Duodenal mucosa (tissue), 2 donors: Measurements from ENCODE around the gene CHRDL2.
A peak's percentile ranks its signal among the peaks of the same experiment; 100 is the strongest.

Experiments
- H3K27ac ChIP-seq: one replicate; pipeline ENCODE4 v1.7.0; 2013; ENCODE audit warnings: low read depth, low read length
- H3K27me3 ChIP-seq, 2 donors: one replicate each; pipeline ENCODE4 v1.7.0; 2013; ENCODE audit warnings: low read length in 2 of 2, control low read depth in 1 of 2; ENCODE audit not compliant: insufficient read depth in 2 of 2, control insufficient read depth in 1 of 2
- H3K36me3 ChIP-seq, 2 donors: one replicate each; pipeline ENCODE4 v1.7.0; 2013; ENCODE audit warnings: low read length in 2 of 2, control low read depth in 1 of 2; ENCODE audit not compliant: insufficient read depth in 2 of 2, control insufficient read depth in 1 of 2
- H3K4me1 ChIP-seq, 2 donors: one replicate each; pipeline ENCODE4 v1.7.0; 2013; ENCODE audit warnings: low read length in 2 of 2, control low read depth in 1 of 2; ENCODE audit not compliant: insufficient read depth in 2 of 2, control insufficient read depth in 1 of 2
- H3K4me3 ChIP-seq, 2 donors: one replicate each; pipeline ENCODE4 v1.7.0; 2013; ENCODE audit warnings: low read length in 2 of 2, low read depth in 1 of 2
- H3K9ac ChIP-seq, 2 donors: one replicate each; pipeline ENCODE4 v1.7.0; 2013; ENCODE audit warnings: low read length in 2 of 2, low read depth in 1 of 2
- H3K9me3 ChIP-seq, 2 donors: one replicate each; pipeline ENCODE4 v1.7.0; 2013; ENCODE audit warnings: low read length in 2 of 2, control low read depth in 1 of 2; ENCODE audit not compliant: control insufficient read depth in 1 of 2

CHRDL2 gene

GRCh38 chr11:74749127-74749964, 18.1 kb upstream of the CHRDL2 start:
- no peaks in the 10 kb centered on the region for H3K9me3 ChIP-seq
- peaks cover 19 to 21% of the 10 kb centered on the region in 2 donors for H3K4me1 ChIP-seq
- no peaks in the 10 kb centered on the region for H3K27me3 ChIP-seq
- no peaks in the 10 kb centered on the region for H3K36me3 ChIP-seq
- peak overlapping the region; percentile 85 to 91 for H3K4me3 ChIP-seq
- H3K9ac ChIP-seq: peak overlapping the region; percentile 73 to 76
- peak overlapping the region; percentile 89 for H3K27ac ChIP-seq

GRCh38 chr11:74748211-74749126, 17.2 kb upstream of the CHRDL2 start, which contains the start of gene RNF169:
RNF169 (plus strand) TSS chr11:74748849; CDS start chr11:74748881, 32 bp downstream.
- Histone ChIP-seq H3K4me3 (peak within 1 kb of the TSS; percentile 85 to 91), H3K9ac (peak within 1 kb of the TSS; percentile 73 to 76), H3K27ac (peak within 1 kb of the TSS; percentile 89), H3K4me1 (peaks cover 17 to 19% of the 10 kb centered on the region in 2 donors), H3K27me3 (no peaks in the 10 kb centered on the region), H3K9me3 (no peaks in the 10 kb centered on the region), H3K36me3 (no peaks in the 10 kb centered on the region)

GRCh38 chr11:74746868-74747267, 15.6 kb upstream of the CHRDL2 start:
- Histone ChIP-seq H3K9ac (no peak overlapping the region), H3K27ac (no peak overlapping the region), H3K4me1 (peaks cover 17 to 19% of the 10 kb centered on the region in 2 donors), H3K36me3 (no peaks in the 10 kb centered on the region), H3K27me3 (no peaks in the 10 kb centered on the region), H3K4me3 (no peak overlapping the region), H3K9me3 (no peaks in the 10 kb centered on the region)

GRCh38 chr11:74744277-74744676, 13.1 kb upstream of the CHRDL2 start:
- Histone ChIP-seq H3K4me1 (peaks cover 7 to 8% of the 10 kb centered on the region in 2 donors), H3K9ac (no peak overlapping the region)

GRCh38 chr11:74743640-74744039, 12.4 kb upstream of the CHRDL2 start:
- no peaks in the 10 kb centered on the region for H3K27me3 ChIP-seq
- no peak overlapping the region for H3K4me3 ChIP-seq
- peaks cover 7 to 8% of the 10 kb centered on the region in 2 donors for H3K4me1 ChIP-seq
- no peaks in the 10 kb centered on the region for H3K9me3 ChIP-seq
- no peaks in the 10 kb centered on the region for H3K36me3 ChIP-seq
- no peak overlapping the region for H3K9ac ChIP-seq
- H3K27ac ChIP-seq: no peak overlapping the region

More at GRCh38 chr11:74744277-74744676, 13.1 kb upstream of the CHRDL2 start:
- Histone ChIP-seq H3K27ac (no peak overlapping the region), H3K27me3 (no peaks in the 10 kb centered on the region), H3K36me3 (no peaks in the 10 kb centered on the region), H3K9me3 (no peaks in the 10 kb centered on the region), H3K4me3 (no peak overlapping the region)

- Histone ChIP-seq H3K9me3 (no peaks in the 10 kb centered on the region), H3K27ac (no peak overlapping the region), H3K27me3 (no peaks in the 10 kb centered on the region), H3K4me3 (no peak overlapping the region), H3K36me3 (no peaks in the 10 kb centered on the region), H3K9ac (no peak overlapping the region), H3K4me1 (no peaks in the 10 kb centered on the region)
These were observed 10.8 kb upstream of the CHRDL2 start for GRCh38 chr11:74742070-74742469.

- no peaks in the 10 kb centered on the region for H3K9me3 ChIP-seq
- no peak overlapping the region for H3K4me3 ChIP-seq
- no peaks in the 10 kb centered on the region for H3K36me3 ChIP-seq
- peaks cover 0 to 6% of the 10 kb centered on the region in 2 donors for H3K27me3 ChIP-seq
- H3K4me1 ChIP-seq: no peaks in the 10 kb centered on the region
- H3K27ac ChIP-seq: no peak overlapping the region
- no peak overlapping the region for H3K9ac ChIP-seq
These were observed 8.5 kb upstream of the CHRDL2 start for GRCh38 chr11:74739546-74740270.

GRCh38 chr11:74736031-74736430, 4.8 kb upstream of the CHRDL2 start:
- no peaks in the 10 kb centered on the region for H3K9me3 ChIP-seq
- peaks cover 6 to 33% of the 10 kb centered on the region in 2 donors for H3K27me3 ChIP-seq
- H3K4me3 ChIP-seq: no peak overlapping the region
- no peak overlapping the region for H3K27ac ChIP-seq
- no peak overlapping the region for H3K9ac ChIP-seq
- no peaks in the 10 kb centered on the region for H3K36me3 ChIP-seq
- no peaks in the 10 kb centered on the region for H3K4me1 ChIP-seq

- H3K4me3 ChIP-seq: no peak overlapping the region
- H3K27ac ChIP-seq: no peak overlapping the region
- H3K4me1 ChIP-seq: no peaks in the 10 kb centered on the region
- no peak overlapping the region for H3K9ac ChIP-seq
- no peaks in the 10 kb centered on the region for H3K36me3 ChIP-seq
- peaks cover 12 to 38% of the 10 kb centered on the region in 2 donors for H3K27me3 ChIP-seq
- no peaks in the 10 kb centered on the region for H3K9me3 ChIP-seq
These were observed 4.2 kb upstream of the CHRDL2 start for GRCh38 chr11:74735365-74735928.
